Astrocyte (in vitro differentiated cells and primary cell): ENCODE measurements around the gene LRRC43. TPM values are rescaled to one million over a fixed set of nuclear protein-coding genes. Genes with fewer than 3 reads are reported as not detected.
A peak's percentile ranks its signal among the peaks of the same experiment; 100 is the strongest.
"Not testable (repeated sequence)": the region's sequence is repeated elsewhere in the genome, so short reads cannot be mapped to it uniquely, and the experiment has no call there.

Experiments
- DNase-seq: peaks from one replicate; pipeline ENCODE4 v3.0.0-alpha.2; 2010; ENCODE audit warnings: low read depth
- FAIRE-seq: peaks from 2 replicates; lab custom pipeline; 2011; peaks lifted over from hg19 to GRCh38; lab: Jason Lieb, UNC
- H2AFZ ChIP-seq: 2 replicates; pipeline ENCODE4 v1.6.0; 2012; ENCODE audit warnings: low read depth, low read length, inconsistent platforms
- H3K27ac ChIP-seq: 2 replicates; pipeline ENCODE4 v1.5.1; 2011; ENCODE audit warnings: low read depth, low read length, inconsistent platforms
- H3K27me3 ChIP-seq: 2 replicates; pipeline ENCODE4 v1.6.0; 2011; ENCODE audit warnings: low read length, inconsistent platforms; ENCODE audit not compliant: insufficient read depth
- H3K36me3 ChIP-seq: 2 replicates; pipeline ENCODE4 v1.5.1; 2011; ENCODE audit warnings: low read length, inconsistent platforms; ENCODE audit not compliant: insufficient read depth
- H3K4me1 ChIP-seq: 2 replicates; pipeline ENCODE4 v1.5.1; 2011; ENCODE audit warnings: low read length, inconsistent platforms; ENCODE audit not compliant: insufficient read depth
- H3K4me2 ChIP-seq: 2 replicates; pipeline ENCODE4 v1.6.0; 2012; ENCODE audit warnings: low read length, inconsistent platforms
- H3K4me3 ChIP-seq: 2 replicates; pipeline ENCODE4 v1.5.1; 2011; ENCODE audit warnings: low read depth, mild to moderate bottlenecking, low read length, inconsistent platforms; ENCODE audit not compliant: insufficient read depth
- H3K79me2 ChIP-seq: 2 replicates; pipeline ENCODE4 v1.6.0; 2012; ENCODE audit warnings: mild to moderate bottlenecking, low read length, inconsistent platforms; ENCODE audit not compliant: insufficient read depth
- H3K9ac ChIP-seq: 2 replicates; pipeline ENCODE4 v1.6.0; 2012; ENCODE audit warnings: mild to moderate bottlenecking, low read length, inconsistent platforms
- H3K9me3 ChIP-seq: 2 replicates; pipeline ENCODE4 v1.5.1; 2012; ENCODE audit warnings: low read depth, mild to moderate bottlenecking, low read length, inconsistent platforms; ENCODE audit not compliant: insufficient read depth
- H4K20me1 ChIP-seq: 2 replicates; pipeline ENCODE4 v1.6.0; 2012; ENCODE audit warnings: low read length, inconsistent platforms; ENCODE audit not compliant: insufficient read depth
- H3K27ac Mint-ChIP-seq: one replicate; pipeline ENCODE4 v1.8.0; 2021; ENCODE audit warnings: mild to moderate bottlenecking, mixed read lengths; ENCODE audit not compliant: unreplicated experiment
- H3K27me3 Mint-ChIP-seq: one replicate; pipeline ENCODE4 v1.8.0; 2021; ENCODE audit warnings: low read depth, mixed read lengths; ENCODE audit not compliant: unreplicated experiment
- H3K36me3 Mint-ChIP-seq: one replicate; pipeline ENCODE4 v1.8.0; 2021; ENCODE audit warnings: low read depth, mixed read lengths; ENCODE audit not compliant: unreplicated experiment
- H3K4me1 Mint-ChIP-seq: one replicate; pipeline ENCODE4 v1.8.0; 2021; ENCODE audit warnings: low read depth, mixed read lengths; ENCODE audit not compliant: unreplicated experiment
- H3K4me3 Mint-ChIP-seq: one replicate; pipeline ENCODE4 v1.8.0; 2021; ENCODE audit warnings: mild to moderate bottlenecking, moderate library complexity, mixed read lengths; ENCODE audit not compliant: unreplicated experiment
- H3K9me3 Mint-ChIP-seq: one replicate; pipeline ENCODE4 v1.8.0; 2021; ENCODE audit warnings: mild to moderate bottlenecking, mixed read lengths; ENCODE audit not compliant: unreplicated experiment
- EZH2 ChIP-seq: IDR thresholded peaks from 2 replicates; pipeline ENCODE4 v1.6.1; 2012; ENCODE audit warnings: mild to moderate bottlenecking, low read length, inconsistent platforms; ENCODE audit not compliant: insufficient read depth
- total RNA-seq: library from RNA; stranded (reverse); gene quantifications from 2 replicates; pipeline ENCODE4 v1.2.1, GENCODE V29; 2021
- TF ChIP-seq, protein P1 (sequence below): IDR thresholded peaks from 2 replicates; pipeline ENCODE4 v1.5.1; 2011; ENCODE audit warnings: low read depth, mild to moderate bottlenecking, inconsistent platforms, low read length, moderate library complexity; ENCODE audit not compliant: insufficient read depth

LRRC43 gene
- total RNA-seq, 1 donor from 2014 or later = 0.73 TPM

- H3K9ac ChIP-seq = no peak overlapping the region
- H3K27ac Mint-ChIP-seq = no peak overlapping the region
Observed at GRCh38 chr12:122200541-122201175, 17.7 kb downstream of the LRRC43 start.

DNA sequence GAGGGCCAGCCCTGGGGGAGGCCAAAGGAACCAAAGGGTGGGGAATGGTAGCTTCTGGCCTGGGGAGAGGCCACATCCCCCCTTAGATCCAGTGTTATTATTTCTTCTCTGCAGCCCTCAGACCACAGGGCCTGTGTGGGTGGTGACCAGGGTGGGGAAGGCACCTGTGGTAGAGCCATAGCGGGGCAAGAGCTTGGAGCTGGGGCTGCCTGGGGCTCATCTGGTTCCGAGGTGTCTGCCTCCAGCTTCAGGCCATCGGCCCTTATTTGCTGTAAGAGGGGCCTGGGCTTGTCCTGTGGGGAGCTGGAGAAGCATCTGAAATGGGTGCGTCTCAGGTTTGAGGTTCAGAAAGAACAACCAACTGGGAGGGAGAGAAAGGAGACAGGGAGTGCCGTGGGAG, 18.5 kb downstream of the LRRC43 start:
- Histone ChIP-seq H3K9me3 (no peaks in the 10 kb centered on the region), H4K20me1 (peaks cover 19% of the 10 kb centered on the region), H3K4me1 (peaks cover 6% of the 10 kb centered on the region), H3K9ac (no peak overlapping the region), H3K79me2 (no peaks in the 10 kb centered on the region), H3K4me3 (no peak overlapping the region), H3K36me3 (no peaks in the 10 kb centered on the region), H3K4me2 (no peak overlapping the region), H2AFZ (no peak overlapping the region), H3K27me3 (peaks cover 22% of the 10 kb centered on the region), H3K27ac (no peak overlapping the region)
- Mint-ChIP-seq H3K36me3 (no peaks in the 10 kb centered on the region), H3K9me3 (peaks cover 4% of the 10 kb centered on the region), H3K27ac (no peak overlapping the region), H3K27me3 (peaks cover 23% of the 10 kb centered on the region), H3K4me3 (no peak overlapping the region), H3K4me1 (peaks cover 3% of the 10 kb centered on the region)
- DNase-seq (no peak), FAIRE-seq (no peak)
- TF ChIP-seq EZH2 = no peak
- TF ChIP-seq, protein P1, sequence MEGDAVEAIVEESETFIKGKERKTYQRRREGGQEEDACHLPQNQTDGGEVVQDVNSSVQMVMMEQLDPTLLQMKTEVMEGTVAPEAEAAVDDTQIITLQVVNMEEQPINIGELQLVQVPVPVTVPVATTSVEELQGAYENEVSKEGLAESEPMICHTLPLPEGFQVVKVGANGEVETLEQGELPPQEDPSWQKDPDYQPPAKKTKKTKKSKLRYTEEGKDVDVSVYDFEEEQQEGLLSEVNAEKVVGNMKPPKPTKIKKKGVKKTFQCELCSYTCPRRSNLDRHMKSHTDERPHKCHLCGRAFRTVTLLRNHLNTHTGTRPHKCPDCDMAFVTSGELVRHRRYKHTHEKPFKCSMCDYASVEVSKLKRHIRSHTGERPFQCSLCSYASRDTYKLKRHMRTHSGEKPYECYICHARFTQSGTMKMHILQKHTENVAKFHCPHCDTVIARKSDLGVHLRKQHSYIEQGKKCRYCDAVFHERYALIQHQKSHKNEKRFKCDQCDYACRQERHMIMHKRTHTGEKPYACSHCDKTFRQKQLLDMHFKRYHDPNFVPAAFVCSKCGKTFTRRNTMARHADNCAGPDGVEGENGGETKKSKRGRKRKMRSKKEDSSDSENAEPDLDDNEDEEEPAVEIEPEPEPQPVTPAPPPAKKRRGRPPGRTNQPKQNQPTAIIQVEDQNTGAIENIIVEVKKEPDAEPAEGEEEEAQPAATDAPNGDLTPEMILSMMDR = no peak

More at GRCh38 chr12:122200541-122201175, 17.7 kb downstream of the LRRC43 start:
- Mint-ChIP-seq H3K4me1 (peaks cover 3% of the 10 kb centered on the region), H3K4me3 (no peak overlapping the region), H3K36me3 (peaks cover 4% of the 10 kb centered on the region), H3K27me3 (peaks cover 23% of the 10 kb centered on the region), H3K9me3 (peaks cover 6% of the 10 kb centered on the region)
- no peak overlapping the region for H3K4me3 ChIP-seq
- DNase-seq (no peak), FAIRE-seq (no peak)
- TF ChIP-seq, protein P1 = no peak
- TF ChIP-seq EZH2 = no peak
- H3K79me2 ChIP-seq = no peaks in the 10 kb centered on the region
- no peaks in the 10 kb centered on the region for H3K36me3 ChIP-seq
- no peaks in the 10 kb centered on the region for H3K9me3 ChIP-seq
- peaks cover 11% of the 10 kb centered on the region for H4K20me1 ChIP-seq
- peaks cover 19% of the 10 kb centered on the region for H3K27me3 ChIP-seq
- H3K4me1 ChIP-seq = peaks cover 6% of the 10 kb centered on the region
- H2AFZ ChIP-seq = no peak overlapping the region
- no peak overlapping the region for H3K27ac ChIP-seq
- no peak overlapping the region for H3K4me2 ChIP-seq

DNA sequence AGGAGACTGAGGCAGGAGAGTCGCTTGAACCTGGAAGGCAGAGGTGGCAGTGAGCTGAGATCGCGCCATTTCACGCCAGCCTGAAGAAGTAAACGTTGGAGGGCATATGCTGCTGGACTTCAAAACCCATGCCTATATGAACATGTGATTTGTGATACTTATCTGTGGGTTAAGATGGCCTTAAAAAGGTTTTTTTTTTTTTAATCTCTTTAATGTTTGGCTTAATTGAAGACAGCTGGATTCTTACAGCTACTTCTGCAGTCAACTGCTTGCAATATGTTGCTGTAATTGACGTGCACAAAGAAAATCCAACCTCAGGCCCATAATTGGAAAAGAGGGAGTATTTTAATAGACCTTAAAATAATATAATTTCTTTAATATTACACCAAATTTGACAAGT, 19.1 kb downstream of the LRRC43 start:
- Histone ChIP-seq H3K27ac (no peak overlapping the region), H3K36me3 (no peaks in the 10 kb centered on the region), H3K79me2 (no peaks in the 10 kb centered on the region), H3K27me3 (peaks cover 22% of the 10 kb centered on the region), H3K9me3 (no peaks in the 10 kb centered on the region), H3K4me1 (peaks cover 6% of the 10 kb centered on the region), H3K4me3 (no peak overlapping the region), H3K4me2 (no peak overlapping the region), H3K9ac (no peak overlapping the region), H2AFZ (no peak overlapping the region), H4K20me1 (peaks cover 25% of the 10 kb centered on the region)
- H3K4me1 Mint-ChIP-seq = peaks cover 3% of the 10 kb centered on the region
- H3K9me3 Mint-ChIP-seq = peaks cover 4% of the 10 kb centered on the region
- H3K4me3 Mint-ChIP-seq = no peak overlapping the region
- H3K36me3 Mint-ChIP-seq = no peaks in the 10 kb centered on the region
- H3K27me3 Mint-ChIP-seq = peaks cover 23% of the 10 kb centered on the region
- TF ChIP-seq, protein P1 = no peak
- TF ChIP-seq EZH2 = no peak
- H3K27ac Mint-ChIP-seq = no peak overlapping the region
- FAIRE-seq (no peak), DNase-seq (no peak)

DNA sequence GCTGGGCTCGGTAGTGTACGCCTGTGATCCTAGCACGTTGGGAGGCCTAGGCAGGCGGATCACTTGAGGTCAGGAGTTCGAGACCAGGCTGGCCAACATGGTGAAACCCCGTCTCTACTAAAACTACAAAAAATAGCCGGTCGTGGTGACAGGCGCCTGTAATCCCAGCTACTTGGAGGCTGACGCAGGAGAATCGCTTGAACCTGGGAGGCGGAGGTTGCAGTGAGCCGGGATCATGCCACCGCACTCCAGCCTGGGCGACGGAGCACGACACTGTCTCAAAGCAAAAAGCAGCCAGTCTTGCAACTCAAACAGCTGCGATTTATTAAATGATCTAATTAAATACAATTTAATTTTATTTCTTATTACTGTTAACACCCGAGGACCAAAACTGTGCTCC, 19.9 kb downstream of the LRRC43 start:
- not testable (repeated sequence) for H3K4me1 Mint-ChIP-seq, H3K36me3 ChIP-seq, H3K9me3 Mint-ChIP-seq, DNase-seq, H3K9me3 ChIP-seq, H3K4me1 ChIP-seq, H3K27ac ChIP-seq, H3K79me2 ChIP-seq, H3K36me3 Mint-ChIP-seq, H3K9ac ChIP-seq, H3K27ac Mint-ChIP-seq, FAIRE-seq
- H2AFZ ChIP-seq = peak overlapping the region; percentile 81
- H3K4me2 ChIP-seq = peak overlapping the region; percentile 95
- peak overlapping the region; percentile 82 for H3K4me3 Mint-ChIP-seq
- H3K4me3 ChIP-seq = peak overlapping the region; percentile 62
- peaks cover 23% of the 10 kb centered on the region for H3K27me3 Mint-ChIP-seq
- H4K20me1 ChIP-seq = peaks cover 32% of the 10 kb centered on the region
- peaks cover 22% of the 10 kb centered on the region for H3K27me3 ChIP-seq
